H1 (cell line): Measurements from ENCODE around the gene NFIA. TPM values are rescaled to one million over a fixed set of nuclear protein-coding genes. Genes with fewer than 3 reads are reported as not detected.

Source experiments
- ASH2L ChIP-seq: fragments of 200-600, 300-600 bp; sonication (generic); IDR thresholded peaks from one replicate; pipeline ENCODE4 v1.7.1; 2017; ENCODE audit warnings: low read length
- CBX5 ChIP-seq: fragments of 300-800, 300-1000 bp; sonication (generic); IDR thresholded peaks from 2 replicates; pipeline ENCODE4 v1.7.1; 2016; ENCODE audit warnings: antibody characterized with exemption, low read length, low read depth
- CHD2 ChIP-seq: IDR thresholded peaks from 2 replicates; pipeline ENCODE4 v1.6.1; 2012; ENCODE audit warnings: low read length, improper control_type of control experiment
- HDAC2 ChIP-seq, 2 experiments: fragments of 300-600 bp in 1 of 2; sonication (generic) in 1 of 2; IDR thresholded peaks; 2 replicates each; pipeline ENCODE4 v1.6.1; 2011 to 2012; ENCODE audit warnings: low read depth in 2 of 2, low read length in 2 of 2, mild to moderate bottlenecking in 2 of 2, moderate library complexity in 2 of 2, borderline replicate concordance in 1 of 2, inconsistent platforms in 1 of 2
- KDM4A ChIP-seq: IDR thresholded peaks from one replicate; pipeline ENCODE4 v1.7.1; 2012; ENCODE audit warnings: low read depth, mild to moderate bottlenecking, moderate library complexity, low read length, inconsistent platforms; ENCODE audit not compliant: severe bottlenecking
- SP4 ChIP-seq: IDR thresholded peaks from 2 replicates; pipeline ENCODE4 v1.6.1; 2012; ENCODE audit warnings: low read length, inconsistent platforms
- SRF ChIP-seq: IDR thresholded peaks from 2 replicates; pipeline ENCODE4 v1.6.1; 2011; ENCODE audit warnings: mild to moderate bottlenecking, low read depth, low read length, moderate library complexity
- polyA plus RNA-seq, 7 experiments: library from polyadenylated mRNA; depleted of rRNA in 3 of 7; stranded (reverse) in 5 of 7; unstranded in 2 of 7; fragments of >200 nt in 5 of 7; fragments of 200-250 nt in 2 of 7; gene quantifications; 1 replicate in 5 of 7; 2 replicates in 1 of 7; 4 replicates in 1 of 7; pipeline versions ENCODE4 v1.2.1 to v1.2.3, GENCODE V29; 2011 to 2013; ENCODE audit warnings: missing spikeins in 2 of 7, mixed read lengths in 2 of 7
- total RNA-seq: library from RNA; stranded (reverse); fragmentation: NEBNext Ultra II Directional; extraction: Animal tissue kit (Norgen Biotek cat#: 25700); gene quantifications from 2 replicates; pipeline ENCODE4 v1.2.1, GENCODE V29; 2021

The NFIA gene
- total and polyA plus RNA-seq, 2 of the 8 experiments (the other 6 are each of a cell fraction or from before 2014, with no cell fraction given) = 1.8 to 2.3 TPM

- no peak for TF ChIP-seq SRF
- TF ChIP-seq HDAC2 (IDR thresholded peaks at IDR 0.05; ENCODE audit: borderline replicate concordance in 1 of 2, low read depth in 2 of 2, low read length in 2 of 2) = no peak
- TF ChIP-seq KDM4A = no peak
- no peak for TF ChIP-seq CHD2
- TF ChIP-seq SP4 = no peak
- TF ChIP-seq ASH2L = no peak
- TF ChIP-seq CBX5 = no peak
Measured at GRCh38 chr1:61151565-61151964, 69.2 kb downstream of the NFIA start (continued).
